Keratinocyte (primary cell): ENCODE results near the gene VPS50. TPM values are rescaled to one million over a fixed set of nuclear protein-coding genes. Genes with fewer than 3 reads are reported as not detected.

Experiments used
- DNase-seq: peaks from one replicate; pipeline ENCODE4 v3.0.0-alpha.2; 2011; ENCODE audit warnings: low read depth, missing footprints, low spot score
- FAIRE-seq: peaks from 2 replicates; lab custom pipeline; 2011; peaks lifted over from hg19 to GRCh38; lab: Jason Lieb, UNC
- H2AFZ ChIP-seq: 2 replicates; pipeline ENCODE4 v1.6.0; 2012; ENCODE audit warnings: low read length, control low read depth, inconsistent platforms; ENCODE audit not compliant: control insufficient read depth
- H3K27ac ChIP-seq: 2 replicates; pipeline ENCODE4 v1.5.1; 2011; ENCODE audit warnings: low read length; ENCODE audit not compliant: control insufficient read depth, insufficient read depth
- H3K27me3 ChIP-seq: 3 replicates; pipeline ENCODE4 v1.6.0; 2011; ENCODE audit warnings: low read length; ENCODE audit not compliant: control insufficient read depth, insufficient read depth; ENCODE audit errors: extremely low read depth
- H3K36me3 ChIP-seq, 2 experiments: 2 replicates in 1 of 2; 3 replicates in 1 of 2; pipeline ENCODE4 v1.5.1; 2011; ENCODE audit warnings: low read length in 2 of 2, mild to moderate bottlenecking in 1 of 2; ENCODE audit not compliant: control insufficient read depth in 2 of 2, insufficient read depth in 2 of 2; ENCODE audit errors: extremely low read depth in 1 of 2
- H3K4me1 ChIP-seq: 3 replicates; pipeline ENCODE4 v1.5.1; 2011; ENCODE audit warnings: low read length; ENCODE audit not compliant: control insufficient read depth, insufficient read depth; ENCODE audit errors: extremely low read depth
- H3K4me2 ChIP-seq: 3 replicates; pipeline ENCODE4 v1.6.0; 2011; ENCODE audit warnings: low read depth, low read length; ENCODE audit not compliant: control insufficient read depth, insufficient read depth; ENCODE audit errors: extremely low read depth
- H3K4me3 ChIP-seq, 3 experiments: fragments of 200-600 bp in 1 of 3; sonication (generic) in 1 of 3; 2 replicates in 2 of 3; 3 replicates in 1 of 3; pipeline ENCODE4 v1.5.1; 2011 to 2016; ENCODE audit warnings: low read length in 3 of 3, mild to moderate bottlenecking in 3 of 3, control low read depth in 2 of 3, inconsistent platforms in 1 of 3, low read depth in 1 of 3, mixed read lengths in 1 of 3, mixed run types in 1 of 3, moderate library complexity in 1 of 3; ENCODE audit not compliant: control insufficient read depth in 2 of 3, insufficient read depth in 2 of 3; ENCODE audit errors: extremely low read depth in 1 of 3
- H3K79me2 ChIP-seq: 2 replicates; pipeline ENCODE4 v1.6.0; 2012; ENCODE audit warnings: low read length; ENCODE audit not compliant: control insufficient read depth, insufficient read depth
- H3K9ac ChIP-seq: 3 replicates; pipeline ENCODE4 v1.6.0; 2011; ENCODE audit warnings: low read length; ENCODE audit not compliant: control insufficient read depth, insufficient read depth; ENCODE audit errors: extremely low read depth
- H3K9me1 ChIP-seq: 3 replicates; pipeline ENCODE4 v1.6.0; 2011; ENCODE audit warnings: low read length; ENCODE audit not compliant: control insufficient read depth, insufficient read depth; ENCODE audit errors: extremely low read depth
- H3K9me3 ChIP-seq: 2 replicates; pipeline ENCODE4 v1.5.1; 2012; ENCODE audit warnings: low read depth, low read length; ENCODE audit not compliant: control insufficient read depth
- H4K20me1 ChIP-seq: 3 replicates; pipeline ENCODE4 v1.6.0; 2011; ENCODE audit warnings: low read length; ENCODE audit not compliant: control insufficient read depth, insufficient read depth; ENCODE audit errors: extremely low read depth
- EZH2 ChIP-seq: IDR thresholded peaks from one replicate; pipeline ENCODE4 v1.6.1; 2012; ENCODE audit warnings: inconsistent platforms, mild to moderate bottlenecking, low read length, moderate library complexity
- dilution Hi-C: fragments of 300-500 bp; cut with MboI; formaldehyde crosslinking; loops from one replicate; pipeline ENCODE4 v1.7.0; 2020; ENCODE audit warnings: low sequenced_read_pairs; ENCODE audit not compliant: extremely low pct_ligation_motif_present
- polyA plus RNA-seq, 5 experiments: library from polyadenylated mRNA; depleted of rRNA in 3 of 5; stranded (reverse) in 3 of 5; stranded (forward) in 1 of 5; unstranded in 1 of 5; fragments of >200 nt; gene quantifications; 1 replicate in 1 of 5; 2 replicates in 3 of 5; 3 replicates in 1 of 5; pipeline versions ENCODE4 v1.2.1 to v1.2.3, GENCODE V29; 2011 to 2012; ENCODE audit warnings: missing spikeins in 2 of 5, low read depth in 1 of 5, low replicate concordance in 1 of 5
- TF ChIP-seq, protein P1 (sequence below), 3 experiments: IDR thresholded peaks in 1 of 3; conservative IDR thresholded peaks in 1 of 3; optimal IDR thresholded peaks in 1 of 3; 2 replicates in 2 of 3; 3 replicates in 1 of 3; pipeline versions ENCODE3 to v1.5.1; 2011; ENCODE audit warnings: low read length in 3 of 3, mild to moderate bottlenecking in 3 of 3, moderate library complexity in 2 of 3, control low read depth in 1 of 3, inconsistent platforms in 1 of 3; ENCODE audit not compliant: insufficient read depth in 2 of 3; ENCODE audit errors: extremely low read depth in 1 of 3

The VPS50 gene
- polyA plus RNA-seq, 1 donor (not counting 4 experiments of a cell fraction or from before 2014, with no cell fraction given) = 17.0 TPM

DNA sequence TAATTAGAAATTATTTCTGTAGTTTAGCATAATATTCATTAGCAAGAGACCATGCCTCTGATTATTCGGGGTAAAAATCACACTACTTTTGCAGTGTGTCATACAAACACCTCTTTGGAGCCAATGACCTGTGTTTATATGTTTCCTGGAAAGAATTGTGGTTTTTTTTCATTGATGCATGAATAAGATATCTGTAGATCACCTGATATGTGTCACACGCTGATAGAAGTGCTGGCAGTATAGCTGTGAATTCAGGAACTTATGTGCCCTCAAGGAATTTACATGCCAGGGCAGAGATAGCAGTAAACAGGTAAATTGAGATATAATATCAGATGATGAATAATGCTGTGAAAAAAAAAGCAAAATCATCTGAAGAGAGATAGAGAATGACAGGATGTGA is 118.2 kb downstream of the VPS50 start:
- Histone ChIP-seq H3K27ac (peak overlapping the region; percentile 23), H3K36me3 (no peaks in the 10 kb centered on the region), H3K4me2 (peak overlapping the region; percentile 51), H3K9me3 (no peaks in the 10 kb centered on the region), H3K9ac (no peak overlapping the region), H4K20me1 (no peaks in the 10 kb centered on the region), H3K27me3 (no peaks in the 10 kb centered on the region), H3K4me3 (peak overlapping the region in 1 of 3 experiments; percentile 19), H3K9me1 (no peaks in the 10 kb centered on the region), H2AFZ (no peak overlapping the region), H3K4me1 (peaks cover 12% of the 10 kb centered on the region), H3K79me2 (no peaks in the 10 kb centered on the region)
- dilution Hi-C loops = no loop called here
- DNase-seq (peak; percentile 82), FAIRE-seq (peak; percentile 77)
- TF ChIP-seq, protein P1, sequence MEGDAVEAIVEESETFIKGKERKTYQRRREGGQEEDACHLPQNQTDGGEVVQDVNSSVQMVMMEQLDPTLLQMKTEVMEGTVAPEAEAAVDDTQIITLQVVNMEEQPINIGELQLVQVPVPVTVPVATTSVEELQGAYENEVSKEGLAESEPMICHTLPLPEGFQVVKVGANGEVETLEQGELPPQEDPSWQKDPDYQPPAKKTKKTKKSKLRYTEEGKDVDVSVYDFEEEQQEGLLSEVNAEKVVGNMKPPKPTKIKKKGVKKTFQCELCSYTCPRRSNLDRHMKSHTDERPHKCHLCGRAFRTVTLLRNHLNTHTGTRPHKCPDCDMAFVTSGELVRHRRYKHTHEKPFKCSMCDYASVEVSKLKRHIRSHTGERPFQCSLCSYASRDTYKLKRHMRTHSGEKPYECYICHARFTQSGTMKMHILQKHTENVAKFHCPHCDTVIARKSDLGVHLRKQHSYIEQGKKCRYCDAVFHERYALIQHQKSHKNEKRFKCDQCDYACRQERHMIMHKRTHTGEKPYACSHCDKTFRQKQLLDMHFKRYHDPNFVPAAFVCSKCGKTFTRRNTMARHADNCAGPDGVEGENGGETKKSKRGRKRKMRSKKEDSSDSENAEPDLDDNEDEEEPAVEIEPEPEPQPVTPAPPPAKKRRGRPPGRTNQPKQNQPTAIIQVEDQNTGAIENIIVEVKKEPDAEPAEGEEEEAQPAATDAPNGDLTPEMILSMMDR (optimal IDR thresholded peaks at IDR 0.05 in 1 of 3, IDR thresholded peaks at IDR 0.05 in 1 of 3, conservative IDR thresholded peaks at IDR 0.05 in 1 of 3; ENCODE audit: extremely low read depth in 1 of 3, insufficient read depth in 2 of 3, low read length in 3 of 3) = no peak
- no peak for TF ChIP-seq EZH2

- TF ChIP-seq EZH2 = no peak
- TF ChIP-seq, protein P1 (optimal IDR thresholded peaks at IDR 0.05 in 1 of 3, IDR thresholded peaks at IDR 0.05 in 1 of 3, conservative IDR thresholded peaks at IDR 0.05 in 1 of 3; ENCODE audit: extremely low read depth in 1 of 3, insufficient read depth in 2 of 3, low read length in 3 of 3) = no peak
- FAIRE-seq (no peak), DNase-seq (no peak)
- dilution Hi-C loops = no loop called here
- no peaks in the 10 kb centered on the region for H4K20me1 ChIP-seq
- H3K4me2 ChIP-seq = no peak overlapping the region
- H3K4me3 ChIP-seq = no peak overlapping the region
- no peak overlapping the region for H3K27ac ChIP-seq
- no peaks in the 10 kb centered on the region for H3K9me3 ChIP-seq
- H3K27me3 ChIP-seq = no peaks in the 10 kb centered on the region
- peaks cover 12% of the 10 kb centered on the region for H3K4me1 ChIP-seq
- no peak overlapping the region for H3K9ac ChIP-seq
- no peaks in the 10 kb centered on the region for H3K79me2 ChIP-seq
- no peak overlapping the region for H2AFZ ChIP-seq
- no peaks in the 10 kb centered on the region for H3K36me3 ChIP-seq
- no peaks in the 10 kb centered on the region for H3K9me1 ChIP-seq
These were observed 120.7 kb downstream of the VPS50 start for GRCh38 chr7:93352881-93353280.
